ENCODE data around the gene FAR1.

Gene FAR1

GRCh38 chr11:13776134-13776815, 107.8 kb downstream of the FAR1 start:
- TF ChIP-seq CTCF (IDR thresholded peaks at IDR 0.05; ENCODE audit: low read depth, low read length), result no peak
- H3K4me3 ChIP-seq (ENCODE audit: low read depth, low read length), result no peak overlapping the region

GRCh38 chr11:13777341-13777985, 109.0 kb downstream of the FAR1 start:
- no peak for TF ChIP-seq CTCF (IDR thresholded peaks at IDR 0.05; ENCODE audit: low read depth, low read length)
- no peak overlapping the region for H3K4me3 ChIP-seq (ENCODE audit: low read depth, low read length)

- no peak for TF ChIP-seq CTCF (IDR thresholded peaks at IDR 0.05; ENCODE audit: low read depth, low read length)
Observed at GRCh38 chr11:13778345-13778744, 109.9 kb downstream of the FAR1 start.

GRCh38 chr11:13781153-13781552, 112.7 kb downstream of the FAR1 start:
- TF ChIP-seq CTCF (IDR thresholded peaks at IDR 0.05; ENCODE audit: low read depth, low read length), result no peak

More at GRCh38 chr11:13778345-13778744, 109.9 kb downstream of the FAR1 start:
- H3K4me3 ChIP-seq (ENCODE audit: low read depth, low read length), result no peak overlapping the region

More at GRCh38 chr11:13781153-13781552, 112.7 kb downstream of the FAR1 start:
- no peak overlapping the region for H3K4me3 ChIP-seq (ENCODE audit: low read depth, low read length)
